ENCODE results near the gene TTC31.

The TTC31 gene

DNA sequence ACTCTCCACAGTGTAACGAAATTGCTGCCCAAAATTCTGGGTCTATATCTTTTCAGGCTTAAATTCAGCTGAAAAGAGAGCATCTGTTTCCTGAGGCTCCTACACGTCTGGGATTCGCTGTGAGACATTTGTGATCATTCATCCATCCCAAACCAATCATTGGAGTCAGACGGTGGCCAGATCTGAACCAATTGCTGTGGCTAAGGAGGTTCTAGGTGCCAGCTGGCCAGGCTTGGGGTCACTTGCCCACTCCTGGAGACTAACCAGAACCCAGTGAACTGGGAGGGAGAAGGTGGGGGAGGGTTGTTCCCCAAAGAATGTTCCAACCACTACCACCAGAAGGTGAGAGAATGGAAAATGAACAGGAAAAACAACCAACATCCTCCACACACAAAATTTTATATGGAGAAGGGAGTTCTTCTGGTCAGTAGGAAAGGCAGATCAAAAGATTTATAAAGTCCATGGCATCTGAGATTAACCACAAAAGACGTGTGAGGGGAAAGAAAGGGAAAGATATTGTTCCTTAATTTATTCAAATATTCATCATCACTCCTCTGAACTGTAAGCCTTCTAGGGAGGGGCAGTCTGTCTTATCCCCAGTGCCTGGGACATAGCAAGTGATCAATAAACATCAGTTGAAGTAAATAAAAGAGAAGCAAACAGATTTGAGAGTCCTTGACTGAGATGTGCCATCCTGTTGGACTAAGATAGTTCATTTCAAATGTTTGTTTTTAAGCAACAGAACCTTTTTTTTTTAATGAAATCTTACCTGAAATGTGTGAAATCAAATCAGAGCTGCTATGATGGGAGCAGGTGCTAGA, 38.2 kb upstream of the TTC31 start:
- Histone ChIP-seq H2BK15ac (ENCODE audit: low read length) (no peak overlapping the region), H2AK5ac (ENCODE audit: low read depth, low read length) (no peak overlapping the region), H3K23ac (ENCODE audit: low read depth, low read length, poor library complexity) (no peak overlapping the region), H3K4me3 (ENCODE audit: low read length in 2 of 2) (no peak overlapping the region), H3K4ac (ENCODE audit: low read length) (no peak overlapping the region), H3K36me3 (replicated peaks in 1 of 2; ENCODE audit: control insufficient read depth in 2 of 2, insufficient read depth in 2 of 2, low read length in 2 of 2) (no peaks in the 10 kb centered on the region), H3K27me3 (ENCODE audit: control insufficient read depth in 3 of 3, insufficient read depth in 3 of 3, low read depth in 1 of 3, low read length in 3 of 3) (peaks cover 0 to 15% (median 4%) of the 10 kb centered on the region in 3 experiments), H2BK12ac (ENCODE audit: low read length) (no peak overlapping the region), H3K9me3 (replicated peaks in 1 of 2; ENCODE audit: control insufficient read depth in 2 of 2, insufficient read depth in 1 of 2, low read depth in 1 of 2, low read length in 2 of 2) (peaks cover 0 to 2% of the 10 kb centered on the region in 2 donors), H2BK5ac (ENCODE audit: low read length) (no peak overlapping the region), H3K9ac (ENCODE audit: low read depth, low read length, poor library complexity) (no peak overlapping the region), H4K91ac (ENCODE audit: low read depth, low read length, poor library complexity) (no peak overlapping the region), H3K27ac (replicated peaks; ENCODE audit: low read length) (no peak overlapping the region), H3K4me1 (ENCODE audit: control insufficient read depth in 2 of 2, insufficient read depth in 1 of 2, low read depth in 1 of 2, low read length in 2 of 2) (peaks cover 3% of the 10 kb centered on the region in 2 donors), H3K79me1 (ENCODE audit: low read depth, low read length) (peaks cover under 1% of the 10 kb centered on the region), H3K4me2 (ENCODE audit: insufficient read depth, low read length, poor library complexity, severe bottlenecking) (no peak overlapping the region), H3K18ac (ENCODE audit: low read length) (no peak overlapping the region), H2BK120ac (ENCODE audit: low read depth, low read length) (no peak overlapping the region), H4K8ac (ENCODE audit: low read depth, low read length) (no peak overlapping the region), H2AFZ (ENCODE audit: low read length) (peak overlapping the region; percentile 61), H3K14ac (ENCODE audit: low read length) (no peak overlapping the region)
- DNase-seq (ENCODE audit: low spot score) = no peak
- no CpG with 5 or more reads among the region's 5 CpGs for WGBS, 2 donors (ENCODE audit: extremely low coverage in 2 of 2, insufficient read length in 2 of 2, insufficient replicate concordance in 1 of 2)

DNA sequence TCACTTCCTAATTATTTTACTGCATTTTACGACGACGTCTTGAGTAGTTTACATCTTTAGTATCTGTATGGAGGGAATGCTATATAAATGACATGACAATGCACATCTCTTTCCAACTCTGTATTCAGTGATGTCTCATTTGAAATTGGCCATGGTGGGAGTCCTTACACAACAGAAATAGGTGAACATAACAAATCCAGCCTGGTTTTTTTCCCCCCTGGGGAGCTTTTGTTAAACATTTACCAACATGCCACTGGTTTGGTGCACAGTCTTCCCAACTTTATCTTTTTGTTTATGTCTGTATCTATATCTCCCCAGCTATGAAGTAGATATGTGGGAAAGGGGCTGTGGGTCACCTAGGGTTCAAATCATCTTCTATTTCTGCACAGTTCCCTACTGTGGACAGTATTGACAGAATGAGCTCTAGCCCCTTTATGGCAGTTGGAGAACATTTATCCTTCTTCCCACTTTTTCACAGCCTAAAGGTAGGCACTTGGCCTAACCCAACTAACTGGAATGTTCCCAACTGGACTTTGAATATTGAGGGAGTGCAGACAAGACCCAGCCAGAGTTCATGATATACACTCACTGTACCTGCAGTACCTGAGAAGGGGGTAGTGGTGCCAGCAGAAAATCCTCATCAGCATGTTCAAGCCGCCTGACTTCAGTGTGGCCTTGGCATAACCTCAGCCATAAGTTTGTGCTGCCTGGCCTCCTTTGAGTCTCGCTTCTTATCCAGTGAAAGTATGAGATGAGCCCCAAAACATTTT, 35.5 kb upstream of the TTC31 start:
- Histone ChIP-seq H2BK120ac (ENCODE audit: low read depth, low read length) (no peak overlapping the region), H3K4ac (ENCODE audit: low read length) (no peak overlapping the region), H2BK12ac (ENCODE audit: low read length) (no peak overlapping the region), H4K91ac (ENCODE audit: low read depth, low read length, poor library complexity) (no peak overlapping the region), H3K4me3 (ENCODE audit: low read length in 2 of 2) (no peak overlapping the region), H3K4me2 (ENCODE audit: insufficient read depth, low read length, poor library complexity, severe bottlenecking) (no peak overlapping the region), H3K9ac (ENCODE audit: low read depth, low read length, poor library complexity) (no peak overlapping the region), H3K27me3 (ENCODE audit: control insufficient read depth in 3 of 3, insufficient read depth in 3 of 3, low read depth in 1 of 3, low read length in 3 of 3) (peaks cover 0 to 8% (median 6%) of the 10 kb centered on the region in 3 experiments), H3K9me3 (replicated peaks in 1 of 2; ENCODE audit: control insufficient read depth in 2 of 2, insufficient read depth in 1 of 2, low read depth in 1 of 2, low read length in 2 of 2) (peaks cover 0 to 2% of the 10 kb centered on the region in 2 donors), H2BK15ac (ENCODE audit: low read length) (no peak overlapping the region), H3K14ac (ENCODE audit: low read length) (no peak overlapping the region), H3K18ac (ENCODE audit: low read length) (no peak overlapping the region), H4K8ac (ENCODE audit: low read depth, low read length) (no peak overlapping the region), H3K79me1 (ENCODE audit: low read depth, low read length) (no peaks in the 10 kb centered on the region), H2AFZ (ENCODE audit: low read length) (no peak overlapping the region), H3K4me1 (ENCODE audit: control insufficient read depth in 2 of 2, insufficient read depth in 1 of 2, low read depth in 1 of 2, low read length in 2 of 2) (no peaks in the 10 kb centered on the region), H3K27ac (replicated peaks; ENCODE audit: low read length) (no peak overlapping the region), H3K36me3 (replicated peaks in 1 of 2; ENCODE audit: control insufficient read depth in 2 of 2, insufficient read depth in 2 of 2, low read length in 2 of 2) (no peaks in the 10 kb centered on the region), H2BK5ac (ENCODE audit: low read length) (no peak overlapping the region), H2AK5ac (ENCODE audit: low read depth, low read length) (no peak overlapping the region), H3K23ac (ENCODE audit: low read depth, low read length, poor library complexity) (no peak overlapping the region)
- WGBS, 2 donors (ENCODE audit: extremely low coverage in 2 of 2, insufficient read length in 2 of 2, insufficient replicate concordance in 1 of 2) = no CpG with 5 or more reads among the region's 5 CpGs
- DNase-seq (ENCODE audit: low spot score) = no peak

DNA sequence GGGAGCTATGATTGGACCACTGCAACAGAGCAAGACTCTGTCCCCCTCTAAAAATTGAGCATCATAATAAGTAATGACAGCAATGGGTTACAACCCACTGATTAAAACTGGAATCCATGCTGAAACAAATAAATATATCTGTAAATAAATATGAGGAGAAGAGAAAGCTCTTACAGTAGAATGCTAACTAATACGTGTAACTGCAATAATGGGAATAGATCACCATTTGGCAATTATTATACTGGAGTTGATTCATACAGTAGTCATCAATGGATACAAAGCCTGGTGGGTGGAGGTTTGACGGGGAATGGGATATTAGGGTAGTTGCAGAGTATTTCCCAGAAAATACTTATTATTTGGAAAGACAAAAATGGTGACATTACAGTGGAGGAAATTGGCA, 34.1 kb upstream of the TTC31 start:
- H3K9me3 ChIP-seq (replicated peaks in 1 of 2; ENCODE audit: control insufficient read depth in 2 of 2, insufficient read depth in 1 of 2, low read depth in 1 of 2, low read length in 2 of 2) = no peaks in the 10 kb centered on the region
- WGBS, 2 donors (ENCODE audit: extremely low coverage in 2 of 2, insufficient read length in 2 of 2, insufficient replicate concordance in 1 of 2) = no CpG with 5 or more reads among the region's 2 CpGs
- no peak overlapping the region for H2AK5ac ChIP-seq (ENCODE audit: low read depth, low read length)
- no peak for DNase-seq (ENCODE audit: low spot score)
- no peaks in the 10 kb centered on the region for H3K4me1 ChIP-seq (ENCODE audit: control insufficient read depth in 2 of 2, insufficient read depth in 1 of 2, low read depth in 1 of 2, low read length in 2 of 2)
- no peak overlapping the region for H3K9ac ChIP-seq (ENCODE audit: low read depth, low read length, poor library complexity)
- H2BK15ac ChIP-seq (ENCODE audit: low read length) = no peak overlapping the region
- no peak overlapping the region for H3K4me3 ChIP-seq (ENCODE audit: low read length in 2 of 2)
- H3K18ac ChIP-seq (ENCODE audit: low read length) = no peak overlapping the region
- H2BK5ac ChIP-seq (ENCODE audit: low read length) = no peak overlapping the region
- H3K23ac ChIP-seq (ENCODE audit: low read depth, low read length, poor library complexity) = no peak overlapping the region
- no peak overlapping the region for H3K27ac ChIP-seq (replicated peaks; ENCODE audit: low read length)
- peaks cover 0 to 8% (median 0%) of the 10 kb centered on the region in 3 experiments for H3K27me3 ChIP-seq (ENCODE audit: control insufficient read depth in 3 of 3, insufficient read depth in 3 of 3, low read depth in 1 of 3, low read length in 3 of 3)
- no peak overlapping the region for H4K8ac ChIP-seq (ENCODE audit: low read depth, low read length)
- no peak overlapping the region for H2AFZ ChIP-seq (ENCODE audit: low read length)
- no peak overlapping the region for H3K14ac ChIP-seq (ENCODE audit: low read length)
- no peak overlapping the region for H4K91ac ChIP-seq (ENCODE audit: low read depth, low read length, poor library complexity)
- no peak overlapping the region for H2BK12ac ChIP-seq (ENCODE audit: low read length)
- H3K36me3 ChIP-seq (replicated peaks in 1 of 2; ENCODE audit: control insufficient read depth in 2 of 2, insufficient read depth in 2 of 2, low read length in 2 of 2) = no peaks in the 10 kb centered on the region
- no peak overlapping the region for H2BK120ac ChIP-seq (ENCODE audit: low read depth, low read length)
- no peak overlapping the region for H3K4me2 ChIP-seq (ENCODE audit: insufficient read depth, low read length, poor library complexity, severe bottlenecking)
- H3K79me1 ChIP-seq (ENCODE audit: low read depth, low read length) = no peaks in the 10 kb centered on the region
- H3K4ac ChIP-seq (ENCODE audit: low read length) = no peak overlapping the region

DNA sequence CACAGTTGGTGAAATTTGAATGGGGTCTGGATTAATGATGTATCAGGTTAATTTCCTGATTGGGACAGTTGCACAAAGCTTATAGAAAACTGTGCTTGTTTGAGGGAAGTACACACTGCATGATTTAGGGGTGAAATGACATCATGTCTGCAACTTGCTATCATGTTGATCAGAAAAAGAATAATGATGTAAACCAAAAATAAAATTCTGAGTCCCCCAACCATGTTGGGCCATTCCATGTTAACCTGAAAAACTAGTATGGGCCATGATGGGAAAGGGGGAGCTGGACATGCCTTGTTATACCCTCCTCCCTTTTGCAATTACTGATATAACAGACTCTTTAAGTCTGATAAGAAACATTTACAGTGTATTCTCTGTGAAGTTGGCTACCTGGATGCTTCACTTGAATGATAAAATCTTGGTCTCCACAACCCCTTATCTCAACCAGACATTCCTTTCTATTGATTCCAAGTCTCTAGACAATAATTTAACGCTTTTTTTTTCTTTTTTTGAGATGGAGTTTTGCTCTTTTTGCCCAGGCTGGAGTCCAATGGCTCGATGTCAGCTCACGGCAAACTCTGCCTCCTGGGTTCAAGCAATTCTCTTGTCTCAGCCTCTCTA, 32.2 kb upstream of the TTC31 start:
- Histone ChIP-seq H2BK12ac (ENCODE audit: low read length) (no peak overlapping the region), H3K4me2 (ENCODE audit: insufficient read depth, low read length, poor library complexity, severe bottlenecking) (no peak overlapping the region), H3K27ac (replicated peaks; ENCODE audit: low read length) (no peak overlapping the region), H2BK5ac (ENCODE audit: low read length) (no peak overlapping the region), H2BK120ac (ENCODE audit: low read depth, low read length) (no peak overlapping the region), H3K4me1 (ENCODE audit: control insufficient read depth in 2 of 2, insufficient read depth in 1 of 2, low read depth in 1 of 2, low read length in 2 of 2) (peaks cover 2 to 4% of the 10 kb centered on the region in 2 donors), H3K79me1 (ENCODE audit: low read depth, low read length) (no peaks in the 10 kb centered on the region), H2AK5ac (ENCODE audit: low read depth, low read length) (no peak overlapping the region), H3K27me3 (ENCODE audit: control insufficient read depth in 3 of 3, insufficient read depth in 3 of 3, low read depth in 1 of 3, low read length in 3 of 3) (peaks cover 0 to 8% (median 0%) of the 10 kb centered on the region in 3 experiments), H3K18ac (ENCODE audit: low read length) (no peak overlapping the region), H2AFZ (ENCODE audit: low read length) (no peak overlapping the region), H3K4me3 (ENCODE audit: low read length in 2 of 2) (no peak overlapping the region), H2BK15ac (ENCODE audit: low read length) (no peak overlapping the region), H3K9ac (ENCODE audit: low read depth, low read length, poor library complexity) (no peak overlapping the region), H3K9me3 (replicated peaks in 1 of 2; ENCODE audit: control insufficient read depth in 2 of 2, insufficient read depth in 1 of 2, low read depth in 1 of 2, low read length in 2 of 2) (no peaks in the 10 kb centered on the region), H3K14ac (ENCODE audit: low read length) (no peak overlapping the region), H3K23ac (ENCODE audit: low read depth, low read length, poor library complexity) (no peak overlapping the region), H3K4ac (ENCODE audit: low read length) (no peak overlapping the region), H4K8ac (ENCODE audit: low read depth, low read length) (no peak overlapping the region), H3K36me3 (replicated peaks in 1 of 2; ENCODE audit: control insufficient read depth in 2 of 2, insufficient read depth in 2 of 2, low read length in 2 of 2) (no peaks in the 10 kb centered on the region), H4K91ac (ENCODE audit: low read depth, low read length, poor library complexity) (no peak overlapping the region)
- DNase-seq (ENCODE audit: low spot score) = no peak
- WGBS, 2 donors (ENCODE audit: extremely low coverage in 2 of 2, insufficient read length in 2 of 2, insufficient replicate concordance in 1 of 2) = no CpG with 5 or more reads among the region's 3 CpGs
